NCI-H146 treated with DMSO at 0.1 percent for 48 hours (cell line): ENCODE measurements around the gene PAQR8.

Experiments used
- DNase-seq: peaks from one replicate; lab custom pipeline; 2025; ENCODE audit not compliant: unreplicated experiment; lab: John Stamatoyannopoulos, UW

Gene PAQR8

GRCh38 chr6:52347818-52348217 lies 14.1 kb upstream of the PAQR8 start:
- no peak for DNase-seq

- DNase-seq, result no peak
These were observed 10.1 kb upstream of the PAQR8 start for GRCh38 chr6:52351879-52352238.

- peak; percentile 24 for DNase-seq
These were observed 9.5 kb upstream of the PAQR8 start for GRCh38 chr6:52352239-52353018.

- DNase-seq, result no peak
These were observed 5.9 kb upstream of the PAQR8 start for GRCh38 chr6:52356017-52356416.

- no peak for DNase-seq
These were observed 2.5 kb upstream of the PAQR8 start for GRCh38 chr6:52359403-52359802.

- no peak for DNase-seq
These were observed 1.9 kb upstream of the PAQR8 start for GRCh38 chr6:52360028-52360427.

GRCh38 chr6:52360601-52361413 lies 1.1 kb upstream of the PAQR8 start:
- no peak for DNase-seq

GRCh38 chr6:52361414-52361944 lies 472 bp upstream of the PAQR8 start:
- no peak for DNase-seq

- peak; percentile 10 for DNase-seq
These were observed 684 bp downstream of the PAQR8 start for GRCh38 chr6:52362443-52363227.

GRCh38 chr6:52363228-52363867 lies 1.4 kb downstream of the PAQR8 start:
- no peak for DNase-seq

- DNase-seq, result no peak
These were observed 2.7 kb downstream of the PAQR8 start for GRCh38 chr6:52364480-52365166.

GRCh38 chr6:52365317-52365716 lies 3.4 kb downstream of the PAQR8 start:
- DNase-seq, result no peak

- no peak for DNase-seq
These were observed 4.1 kb downstream of the PAQR8 start for GRCh38 chr6:52365866-52366540.

GRCh38 chr6:52368002-52368401 lies 6.1 kb downstream of the PAQR8 start:
- DNase-seq, result no peak

GRCh38 chr6:52369234-52369633 lies 7.3 kb downstream of the PAQR8 start:
- DNase-seq, result no peak

GRCh38 chr6:52371656-52372191 lies 9.8 kb downstream of the PAQR8 start:
- DNase-seq, result no peak

GRCh38 chr6:52373151-52373690 lies 11.3 kb downstream of the PAQR8 start:
- DNase-seq, result no peak

GRCh38 chr6:52374247-52374646 lies 12.3 kb downstream of the PAQR8 start:
- DNase-seq, result no peak
